CD4-positive, CD25-positive, alpha-beta regulatory T cell (primary cell): Measurements from ENCODE around the gene SNX5. TPM values are rescaled to one million over a fixed set of nuclear protein-coding genes. Genes with fewer than 3 reads are reported as not detected.

Experiments
- ATAC-seq, 2 donors: fragments of 150-1000 bp; cut with Tn5 transposase; one replicate each; pipeline ENCODE4 v1.10.0; 2021; ENCODE audit warnings: low read depth in 2 of 2, moderate number of reproducible peaks in 2 of 2, moderate library complexity in 1 of 2
- DNase-seq, 3 donors: peaks; one replicate each; pipeline versions ENCODE4 v3.0.0 to v3.0.0-alpha.2; 2012 to 2022; ENCODE audit warnings: mixed read lengths in 1 of 3
- H3K27ac ChIP-seq: one replicate; pipeline ENCODE4 v1.7.0; 2013; ENCODE audit warnings: mild to moderate bottlenecking, low read length; ENCODE audit not compliant: insufficient read depth, poor library complexity, severe bottlenecking
- H3K27me3 ChIP-seq: one replicate; pipeline ENCODE4 v1.7.0; 2013; ENCODE audit warnings: low read length; ENCODE audit not compliant: control insufficient read depth, insufficient read depth
- H3K36me3 ChIP-seq: one replicate; pipeline ENCODE4 v1.7.0; 2013; ENCODE audit warnings: mild to moderate bottlenecking, low read length, moderate library complexity; ENCODE audit not compliant: control insufficient read depth, insufficient read depth
- H3K4me1 ChIP-seq: 2 replicates; pipeline ENCODE4 v1.7.0; 2013; ENCODE audit warnings: mild to moderate bottlenecking, low read length; ENCODE audit not compliant: insufficient read depth, control insufficient read depth, poor library complexity, severe bottlenecking
- H3K4me3 ChIP-seq: one replicate; pipeline ENCODE4 v1.7.0; 2013; ENCODE audit warnings: low read depth, mild to moderate bottlenecking, low read length, moderate library complexity
- H3K9me3 ChIP-seq, 2 experiments: 1 replicate in 1 of 2; 2 replicates in 1 of 2; pipeline ENCODE4 v1.7.0; 2013; ENCODE audit warnings: low read length in 2 of 2, mild to moderate bottlenecking in 1 of 2, moderate library complexity in 1 of 2; ENCODE audit not compliant: control insufficient read depth in 2 of 2
- H3K27ac Mint-ChIP-seq, 3 donors: one replicate each; pipeline ENCODE4 v1.8.0; 2020 to 2022; ENCODE audit warnings: mild to moderate bottlenecking in 3 of 3, mixed read lengths in 3 of 3, moderate library complexity in 2 of 3
- H3K27me3 Mint-ChIP-seq: one replicate; pipeline ENCODE4 v1.8.0; 2022; ENCODE audit warnings: mild to moderate bottlenecking, mixed read lengths
- H3K36me3 Mint-ChIP-seq: one replicate; pipeline ENCODE4 v1.8.0; 2020; ENCODE audit warnings: mixed read lengths
- H3K4me1 Mint-ChIP-seq, 4 donors: one replicate each; pipeline ENCODE4 v1.8.0; 2020 to 2022; ENCODE audit warnings: mixed read lengths in 4 of 4, mild to moderate bottlenecking in 1 of 4
- H3K4me3 Mint-ChIP-seq, 4 donors: one replicate each; pipeline ENCODE4 v1.8.0; 2020 to 2022; ENCODE audit warnings: mild to moderate bottlenecking in 4 of 4, mixed read lengths in 4 of 4, moderate library complexity in 3 of 4
- H3K9me3 Mint-ChIP-seq, 7 donors: one replicate each; pipeline ENCODE4 v1.8.0; 2020 to 2022; ENCODE audit warnings: mixed read lengths in 7 of 7, mild to moderate bottlenecking in 3 of 7, moderate library complexity in 2 of 7
- polyA plus RNA-seq, 4 donors: library from polyadenylated mRNA; unstranded; fragments of 300-500 nt; fragmentation: Illumina TruSeq; gene quantifications; one replicate each; pipeline ENCODE4 v1.2.3, GENCODE V29; 2021
- total RNA-seq: library from RNA; stranded (reverse); gene quantifications from one replicate; pipeline ENCODE4 v1.2.3, GENCODE V29; 2022

SNX5 gene
- total and polyA plus RNA-seq, 5 donors from 2014 or later: 71.9 to 82.8 (median 78.6) TPM

GRCh38 chr20:18009116-18009515 lies 40.5 kb upstream of the SNX5 start:
- Mint-ChIP-seq H3K4me1 (no peaks in the 10 kb centered on the region), H3K4me3 (no peak overlapping the region), H3K27ac (no peak overlapping the region), H3K27me3 (peaks cover 4% of the 10 kb centered on the region), H3K9me3 (no peaks in the 10 kb centered on the region), H3K36me3 (no peaks in the 10 kb centered on the region)
- H3K27me3 ChIP-seq: no peaks in the 10 kb centered on the region
- DNase-seq: no peak
- H3K4me1 ChIP-seq: no peaks in the 10 kb centered on the region
- H3K4me3 ChIP-seq: no peak overlapping the region
- H3K9me3 ChIP-seq: no peaks in the 10 kb centered on the region
- no peak for ATAC-seq
- no peaks in the 10 kb centered on the region for H3K36me3 ChIP-seq
- no peak overlapping the region for H3K27ac ChIP-seq

- no peak overlapping the region for H3K4me3 Mint-ChIP-seq
- H3K9me3 Mint-ChIP-seq: no peaks in the 10 kb centered on the region
- Histone ChIP-seq H3K27me3 (no peaks in the 10 kb centered on the region), H3K4me3 (no peak overlapping the region), H3K36me3 (no peaks in the 10 kb centered on the region), H3K27ac (no peak overlapping the region), H3K9me3 (no peaks in the 10 kb centered on the region), H3K4me1 (no peaks in the 10 kb centered on the region)
- H3K27me3 Mint-ChIP-seq: peaks cover 4% of the 10 kb centered on the region
- no peak for ATAC-seq
- no peak for DNase-seq
- H3K4me1 Mint-ChIP-seq: no peaks in the 10 kb centered on the region
- H3K27ac Mint-ChIP-seq: no peak overlapping the region
- no peaks in the 10 kb centered on the region for H3K36me3 Mint-ChIP-seq
Measured at GRCh38 chr20:18007534-18008292, 39.1 kb upstream of the SNX5 start.

GRCh38 chr20:18006684-18007083 lies 38.1 kb upstream of the SNX5 start:
- no peaks in the 10 kb centered on the region for H3K36me3 Mint-ChIP-seq
- Histone ChIP-seq H3K9me3 (no peaks in the 10 kb centered on the region), H3K27me3 (no peaks in the 10 kb centered on the region), H3K4me1 (no peaks in the 10 kb centered on the region), H3K36me3 (no peaks in the 10 kb centered on the region), H3K27ac (no peak overlapping the region), H3K4me3 (no peak overlapping the region)
- no peak overlapping the region for H3K27ac Mint-ChIP-seq
- no peak for DNase-seq
- H3K4me1 Mint-ChIP-seq: no peaks in the 10 kb centered on the region
- no peaks in the 10 kb centered on the region for H3K9me3 Mint-ChIP-seq
- ATAC-seq: no peak
- H3K4me3 Mint-ChIP-seq: no peak overlapping the region
- H3K27me3 Mint-ChIP-seq: peaks cover 4% of the 10 kb centered on the region

GRCh38 chr20:18005990-18006364 lies 37.4 kb upstream of the SNX5 start:
- no peak for DNase-seq
- Histone ChIP-seq H3K27me3 (no peaks in the 10 kb centered on the region), H3K36me3 (no peaks in the 10 kb centered on the region), H3K27ac (no peak overlapping the region), H3K9me3 (no peaks in the 10 kb centered on the region), H3K4me1 (no peaks in the 10 kb centered on the region), H3K4me3 (no peak overlapping the region)
- H3K9me3 Mint-ChIP-seq: no peaks in the 10 kb centered on the region
- no peak overlapping the region for H3K4me3 Mint-ChIP-seq
- H3K27me3 Mint-ChIP-seq: peaks cover 7% of the 10 kb centered on the region
- no peaks in the 10 kb centered on the region for H3K4me1 Mint-ChIP-seq
- no peak for ATAC-seq
- no peaks in the 10 kb centered on the region for H3K36me3 Mint-ChIP-seq
- no peak overlapping the region for H3K27ac Mint-ChIP-seq

- DNase-seq: no peak
- Mint-ChIP-seq H3K4me1 (no peaks in the 10 kb centered on the region), H3K27ac (no peak overlapping the region), H3K36me3 (no peaks in the 10 kb centered on the region), H3K4me3 (no peak overlapping the region), H3K27me3 (peaks cover 8% of the 10 kb centered on the region), H3K9me3 (no peaks in the 10 kb centered on the region)
- H3K27me3 ChIP-seq: no peaks in the 10 kb centered on the region
- H3K36me3 ChIP-seq: no peaks in the 10 kb centered on the region
- peak in 1 of 2 donors; percentile 46 for ATAC-seq
- no peaks in the 10 kb centered on the region for H3K9me3 ChIP-seq
- no peaks in the 10 kb centered on the region for H3K4me1 ChIP-seq
- no peak overlapping the region for H3K27ac ChIP-seq
- H3K4me3 ChIP-seq: no peak overlapping the region
Measured at GRCh38 chr20:18005170-18005989, 36.8 kb upstream of the SNX5 start.

GRCh38 chr20:18004384-18005031 lies 35.9 kb upstream of the SNX5 start:
- no peaks in the 10 kb centered on the region for H3K4me1 ChIP-seq
- H3K9me3 Mint-ChIP-seq: no peaks in the 10 kb centered on the region
- H3K27ac ChIP-seq: no peak overlapping the region
- H3K4me1 Mint-ChIP-seq: no peaks in the 10 kb centered on the region
- DNase-seq (no peak), ATAC-seq (no peak)
- peak overlapping the region in 1 of 3 donors; percentile 26 for H3K27ac Mint-ChIP-seq
- no peaks in the 10 kb centered on the region for H3K36me3 ChIP-seq
- H3K4me3 ChIP-seq: no peak overlapping the region
- peaks cover 15% of the 10 kb centered on the region for H3K27me3 Mint-ChIP-seq
- no peaks in the 10 kb centered on the region for H3K9me3 ChIP-seq
- no peaks in the 10 kb centered on the region for H3K27me3 ChIP-seq
- H3K4me3 Mint-ChIP-seq: no peak overlapping the region
- no peaks in the 10 kb centered on the region for H3K36me3 Mint-ChIP-seq

- DNase-seq (no peak), ATAC-seq (no peak)
- H3K27me3 ChIP-seq: no peaks in the 10 kb centered on the region
- H3K36me3 Mint-ChIP-seq: no peaks in the 10 kb centered on the region
- H3K9me3 Mint-ChIP-seq: no peaks in the 10 kb centered on the region
- H3K4me3 Mint-ChIP-seq: no peak overlapping the region
- H3K27ac ChIP-seq: no peak overlapping the region
- H3K4me1 Mint-ChIP-seq: no peaks in the 10 kb centered on the region
- H3K27ac Mint-ChIP-seq: no peak overlapping the region
- H3K9me3 ChIP-seq: no peaks in the 10 kb centered on the region
- H3K4me3 ChIP-seq: no peak overlapping the region
- H3K4me1 ChIP-seq: no peaks in the 10 kb centered on the region
- H3K36me3 ChIP-seq: no peaks in the 10 kb centered on the region
- peaks cover 17% of the 10 kb centered on the region for H3K27me3 Mint-ChIP-seq
Measured at GRCh38 chr20:18003897-18004296, 35.3 kb upstream of the SNX5 start.
